Suprapubic skin (tissue), 4 donors: ENCODE data around the gene KCNJ9.

Experiments used
- EP300 ChIP-seq: sonication (generic); formaldehyde crosslinking; IDR thresholded peaks from one replicate; pipeline ENCODE4 v1.6.1; 2017; ENCODE audit warnings: antibody characterized with exemption
- POLR2A ChIP-seq, 2 donors: fragments of 450-650 bp; IDR thresholded peaks; one replicate each; pipeline ENCODE4 v1.6.1; 2017; ENCODE audit warnings: antibody characterized with exemption in 2 of 2, mild to moderate bottlenecking in 2 of 2, moderate library complexity in 2 of 2
- POLR2AphosphoS5 ChIP-seq, 3 donors: sonication (generic); formaldehyde crosslinking; IDR thresholded peaks; one replicate each; pipeline ENCODE4 v1.6.1; 2017; ENCODE audit warnings: antibody characterized with exemption in 3 of 3
- TF ChIP-seq, protein P1 (sequence below), 2 donors: fragments of 200-600 bp in 1 of 2; fragments of 450-650 bp in 1 of 2; sonication (generic) in 1 of 2; IDR thresholded peaks; one replicate each; pipeline ENCODE4 v1.5.1; 2016 to 2019; ENCODE audit warnings: antibody characterized with exemption in 2 of 2, mild to moderate bottlenecking in 1 of 2, moderate library complexity in 1 of 2

DNA sequence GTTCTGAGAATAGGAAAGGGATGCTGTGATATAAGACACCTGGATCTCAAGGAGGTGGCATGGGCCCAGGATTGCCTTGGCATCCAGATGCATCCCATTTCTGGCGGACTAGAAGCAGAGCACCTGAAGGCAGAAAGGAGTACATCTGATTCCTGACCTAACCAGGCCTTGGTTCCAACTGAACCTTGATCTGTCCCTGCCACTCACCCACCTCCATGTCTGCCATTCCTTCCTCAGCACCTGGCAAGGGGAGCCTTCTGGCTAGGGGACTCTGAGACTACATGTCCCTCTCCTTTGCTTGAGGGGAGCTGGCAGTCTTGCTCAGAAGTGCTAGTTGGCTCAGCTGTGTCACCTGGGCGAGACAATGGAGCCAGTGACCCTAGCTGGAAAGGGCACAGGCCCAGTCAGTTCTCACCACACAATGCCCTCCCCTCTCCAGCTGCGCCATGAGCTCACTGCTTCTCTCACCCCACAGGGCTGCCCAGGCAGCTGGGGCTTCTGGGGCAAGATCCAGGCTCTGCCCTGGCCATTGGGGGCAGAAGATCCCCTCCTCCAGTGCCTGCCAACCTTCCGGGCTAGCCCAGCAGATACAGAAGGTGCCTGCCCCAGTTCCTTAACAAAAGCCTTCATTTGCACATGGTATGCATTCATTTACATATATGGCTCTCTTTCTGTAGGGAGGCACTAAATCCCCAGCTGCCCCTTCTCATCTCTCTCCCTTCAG lies 14.2 kb downstream of the KCNJ9 start:
- TF ChIP-seq, protein P1, sequence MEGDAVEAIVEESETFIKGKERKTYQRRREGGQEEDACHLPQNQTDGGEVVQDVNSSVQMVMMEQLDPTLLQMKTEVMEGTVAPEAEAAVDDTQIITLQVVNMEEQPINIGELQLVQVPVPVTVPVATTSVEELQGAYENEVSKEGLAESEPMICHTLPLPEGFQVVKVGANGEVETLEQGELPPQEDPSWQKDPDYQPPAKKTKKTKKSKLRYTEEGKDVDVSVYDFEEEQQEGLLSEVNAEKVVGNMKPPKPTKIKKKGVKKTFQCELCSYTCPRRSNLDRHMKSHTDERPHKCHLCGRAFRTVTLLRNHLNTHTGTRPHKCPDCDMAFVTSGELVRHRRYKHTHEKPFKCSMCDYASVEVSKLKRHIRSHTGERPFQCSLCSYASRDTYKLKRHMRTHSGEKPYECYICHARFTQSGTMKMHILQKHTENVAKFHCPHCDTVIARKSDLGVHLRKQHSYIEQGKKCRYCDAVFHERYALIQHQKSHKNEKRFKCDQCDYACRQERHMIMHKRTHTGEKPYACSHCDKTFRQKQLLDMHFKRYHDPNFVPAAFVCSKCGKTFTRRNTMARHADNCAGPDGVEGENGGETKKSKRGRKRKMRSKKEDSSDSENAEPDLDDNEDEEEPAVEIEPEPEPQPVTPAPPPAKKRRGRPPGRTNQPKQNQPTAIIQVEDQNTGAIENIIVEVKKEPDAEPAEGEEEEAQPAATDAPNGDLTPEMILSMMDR (IDR thresholded peaks at IDR 0.05), result no peak
- no peak for TF ChIP-seq POLR2A (IDR thresholded peaks at IDR 0.05)
- TF ChIP-seq EP300, result no peak
- TF ChIP-seq POLR2AphosphoS5 (IDR thresholded peaks at IDR 0.05), result no peak
